CD8-positive, alpha-beta memory T cell (primary cell): ENCODE data around the gene RIT2. TPM values are rescaled to one million over a fixed set of nuclear protein-coding genes. Genes with fewer than 3 reads are reported as not detected.

Experiments used
- CTCF ChIA-PET: fragments of 350-600 bp; sonication (Branson Sonifier 250); formaldehyde crosslinking; loops from one replicate; lab custom pipeline; 2021; ENCODE audit warnings: antibody characterized with exemption; lab: Charles Lee
- POLR2A ChIA-PET: fragments of 350-600 bp; sonication (Branson Sonifier 250); formaldehyde crosslinking; loops from one replicate; lab custom pipeline; 2021; ENCODE audit warnings: antibody characterized with exemption; lab: Charles Lee
- DNase-seq, 5 donors: peaks; one replicate each; pipeline versions ENCODE4 v3.0.0 to v3.0.0-alpha.2; 2020 to 2022; ENCODE audit warnings: mixed read lengths in 1 of 5
- H3K27ac ChIP-seq: one replicate; pipeline ENCODE4 v1.7.0; 2013; ENCODE audit warnings: low read depth, mild to moderate bottlenecking, low read length, moderate library complexity
- H3K27me3 ChIP-seq: 2 replicates; pipeline ENCODE4 v1.7.0; 2013; ENCODE audit warnings: low read length, mild to moderate bottlenecking; ENCODE audit not compliant: insufficient read depth, poor library complexity, severe bottlenecking
- H3K36me3 ChIP-seq: 2 replicates; pipeline ENCODE4 v1.7.0; 2013; ENCODE audit warnings: mild to moderate bottlenecking, low read length, moderate library complexity; ENCODE audit not compliant: insufficient read depth
- H3K4me1 ChIP-seq: 2 replicates; pipeline ENCODE4 v1.7.0; 2013; ENCODE audit warnings: mild to moderate bottlenecking, low read length, moderate library complexity; ENCODE audit not compliant: insufficient read depth
- H3K4me3 ChIP-seq: 2 replicates; pipeline ENCODE4 v1.7.0; 2013; ENCODE audit warnings: mild to moderate bottlenecking, low read length
- H3K9me3 ChIP-seq: 2 replicates; pipeline ENCODE4 v1.7.0; 2013; ENCODE audit warnings: mild to moderate bottlenecking, low read length
- H3K27ac Mint-ChIP-seq, 8 donors: one replicate each; pipeline ENCODE4 v1.8.0; 2020 to 2021; ENCODE audit warnings: mixed read lengths in 8 of 8, mild to moderate bottlenecking in 6 of 8, inconsistent platforms in 3 of 8, moderate library complexity in 3 of 8
- H3K27me3 Mint-ChIP-seq, 2 donors: one replicate each; pipeline ENCODE4 v1.8.0; 2020 to 2021; ENCODE audit warnings: mixed read lengths in 2 of 2, mild to moderate bottlenecking in 1 of 2, moderate library complexity in 1 of 2
- H3K36me3 Mint-ChIP-seq, 3 donors: one replicate each; pipeline ENCODE4 v1.8.0; 2020 to 2021; ENCODE audit warnings: mixed read lengths in 3 of 3, inconsistent platforms in 1 of 3, mild to moderate bottlenecking in 1 of 3
- H3K4me1 Mint-ChIP-seq, 3 donors: one replicate each; pipeline ENCODE4 v1.8.0; 2020 to 2021; ENCODE audit warnings: mixed read lengths in 3 of 3, inconsistent platforms in 1 of 3, mild to moderate bottlenecking in 1 of 3
- H3K4me3 Mint-ChIP-seq, 7 donors: one replicate each; pipeline ENCODE4 v1.8.0; 2020 to 2021; ENCODE audit warnings: mixed read lengths in 7 of 7, mild to moderate bottlenecking in 6 of 7, moderate library complexity in 4 of 7, inconsistent platforms in 2 of 7
- H3K9me3 Mint-ChIP-seq, 5 donors: one replicate each; pipeline ENCODE4 v1.8.0; 2020 to 2022; ENCODE audit warnings: mixed read lengths in 5 of 5, mild to moderate bottlenecking in 3 of 5, moderate library complexity in 2 of 5, inconsistent platforms in 1 of 5
- polyA plus RNA-seq: library from polyadenylated mRNA; unstranded; fragments of 300-500 nt; fragmentation: Illumina TruSeq; gene quantifications from one replicate; pipeline ENCODE4 v1.2.3, GENCODE V29; 2021
- total RNA-seq, 2 experiments: library from RNA; stranded (reverse); gene quantifications; one replicate each; pipeline ENCODE4 v1.2.3, GENCODE V29; 2021

Gene RIT2
- total and polyA plus RNA-seq, 3 experiments from 2014 or later = not detected

GRCh38 chr18:42956287-42956686 lies 159.2 kb downstream of the RIT2 start:
- no peaks in the 10 kb centered on the region for H3K9me3 ChIP-seq
- Mint-ChIP-seq H3K27me3 (no peaks in the 10 kb centered on the region), H3K27ac (no peak overlapping the region), H3K36me3 (no peaks in the 10 kb centered on the region), H3K4me3 (no peak overlapping the region), H3K4me1 (no peaks in the 10 kb centered on the region), H3K9me3 (peaks cover 4 to 43% (median 10%) of the 10 kb centered on the region in 5 donors)
- no peak for DNase-seq
- no peaks in the 10 kb centered on the region for H3K36me3 ChIP-seq
- CTCF ChIA-PET = no interaction called here
- H3K4me3 ChIP-seq = no peak overlapping the region
- no peaks in the 10 kb centered on the region for H3K27me3 ChIP-seq
- POLR2A ChIA-PET = no interaction called here
- H3K27ac ChIP-seq = no peak overlapping the region
- H3K4me1 ChIP-seq = no peaks in the 10 kb centered on the region

GRCh38 chr18:42954887-42955286 lies 160.6 kb downstream of the RIT2 start:
- Mint-ChIP-seq H3K36me3 (no peaks in the 10 kb centered on the region), H3K4me1 (no peaks in the 10 kb centered on the region), H3K27ac (no peak overlapping the region), H3K4me3 (no peak overlapping the region), H3K9me3 (peaks cover 10 to 55% (median 15%) of the 10 kb centered on the region in 5 donors), H3K27me3 (no peaks in the 10 kb centered on the region)
- Histone ChIP-seq H3K27me3 (no peaks in the 10 kb centered on the region), H3K4me1 (no peaks in the 10 kb centered on the region), H3K27ac (no peak overlapping the region), H3K36me3 (no peaks in the 10 kb centered on the region), H3K9me3 (no peaks in the 10 kb centered on the region), H3K4me3 (no peak overlapping the region)
- DNase-seq = no peak
- ChIA-PET POLR2A (no interaction called here), CTCF (no interaction called here)

- Mint-ChIP-seq H3K4me3 (no peak overlapping the region), H3K4me1 (no peaks in the 10 kb centered on the region), H3K27ac (no peak overlapping the region), H3K27me3 (no peaks in the 10 kb centered on the region), H3K9me3 (peaks cover 9 to 56% (median 13%) of the 10 kb centered on the region in 5 donors), H3K36me3 (no peaks in the 10 kb centered on the region)
- CTCF ChIA-PET = no interaction called here
- no peaks in the 10 kb centered on the region for H3K4me1 ChIP-seq
- no peak overlapping the region for H3K4me3 ChIP-seq
- no peak for DNase-seq
- H3K27ac ChIP-seq = no peak overlapping the region
- H3K27me3 ChIP-seq = no peaks in the 10 kb centered on the region
- no peaks in the 10 kb centered on the region for H3K36me3 ChIP-seq
- H3K9me3 ChIP-seq = no peaks in the 10 kb centered on the region
- POLR2A ChIA-PET = no interaction called here
Observed at GRCh38 chr18:42953306-42953705, 162.2 kb downstream of the RIT2 start.

- Histone ChIP-seq H3K27me3 (no peaks in the 10 kb centered on the region), H3K9me3 (no peaks in the 10 kb centered on the region), H3K27ac (no peak overlapping the region), H3K4me1 (no peaks in the 10 kb centered on the region), H3K36me3 (no peaks in the 10 kb centered on the region), H3K4me3 (no peak overlapping the region)
- H3K27ac Mint-ChIP-seq = no peak overlapping the region
- H3K27me3 Mint-ChIP-seq = no peaks in the 10 kb centered on the region
- H3K4me1 Mint-ChIP-seq = no peaks in the 10 kb centered on the region
- H3K9me3 Mint-ChIP-seq = peaks cover 9 to 53% (median 13%) of the 10 kb centered on the region in 5 donors
- POLR2A ChIA-PET = no interaction called here
- no peaks in the 10 kb centered on the region for H3K36me3 Mint-ChIP-seq
- DNase-seq = no peak
- no peak overlapping the region for H3K4me3 Mint-ChIP-seq
- CTCF ChIA-PET = no interaction called here
Observed at GRCh38 chr18:42950732-42951131, 164.8 kb downstream of the RIT2 start.

GRCh38 chr18:42948831-42949230 lies 166.7 kb downstream of the RIT2 start:
- Mint-ChIP-seq H3K27me3 (no peaks in the 10 kb centered on the region), H3K36me3 (no peaks in the 10 kb centered on the region), H3K9me3 (peaks cover 10 to 52% (median 16%) of the 10 kb centered on the region in 5 donors), H3K4me1 (no peaks in the 10 kb centered on the region), H3K27ac (no peak overlapping the region), H3K4me3 (no peak overlapping the region)
- no peak overlapping the region for H3K4me3 ChIP-seq
- ChIA-PET POLR2A (no interaction called here), CTCF (no interaction called here)
- H3K27ac ChIP-seq = no peak overlapping the region
- DNase-seq = no peak
- no peaks in the 10 kb centered on the region for H3K36me3 ChIP-seq
- H3K27me3 ChIP-seq = no peaks in the 10 kb centered on the region
- no peaks in the 10 kb centered on the region for H3K4me1 ChIP-seq
- H3K9me3 ChIP-seq = no peaks in the 10 kb centered on the region

- DNase-seq = no peak
- ChIA-PET POLR2A (no interaction called here), CTCF (no interaction called here)
- H3K27me3 Mint-ChIP-seq = no peaks in the 10 kb centered on the region
- H3K36me3 Mint-ChIP-seq = no peaks in the 10 kb centered on the region
- Histone ChIP-seq H3K9me3 (no peaks in the 10 kb centered on the region), H3K27me3 (no peaks in the 10 kb centered on the region), H3K36me3 (no peaks in the 10 kb centered on the region), H3K4me3 (no peak overlapping the region), H3K27ac (no peak overlapping the region), H3K4me1 (no peaks in the 10 kb centered on the region)
- H3K9me3 Mint-ChIP-seq = peaks cover 6 to 33% (median 12%) of the 10 kb centered on the region in 5 donors
- no peak overlapping the region for H3K4me3 Mint-ChIP-seq
- no peaks in the 10 kb centered on the region for H3K4me1 Mint-ChIP-seq
- no peak overlapping the region for H3K27ac Mint-ChIP-seq
Observed at GRCh38 chr18:42941860-42942259, 173.6 kb downstream of the RIT2 start.

GRCh38 chr18:42941021-42941420 lies 174.5 kb downstream of the RIT2 start:
- no peak overlapping the region for H3K27ac ChIP-seq
- H3K27me3 Mint-ChIP-seq = no peaks in the 10 kb centered on the region
- no peaks in the 10 kb centered on the region for H3K4me1 ChIP-seq
- no peaks in the 10 kb centered on the region for H3K36me3 Mint-ChIP-seq
- H3K9me3 ChIP-seq = no peaks in the 10 kb centered on the region
- H3K4me1 Mint-ChIP-seq = no peaks in the 10 kb centered on the region
- ChIA-PET CTCF (no interaction called here), POLR2A (no interaction called here)
- no peak for DNase-seq
- no peak overlapping the region for H3K27ac Mint-ChIP-seq
- no peak overlapping the region for H3K4me3 ChIP-seq
- no peaks in the 10 kb centered on the region for H3K27me3 ChIP-seq
- H3K36me3 ChIP-seq = no peaks in the 10 kb centered on the region
- H3K9me3 Mint-ChIP-seq = peaks cover 6 to 30% (median 17%) of the 10 kb centered on the region in 5 donors
- no peak overlapping the region for H3K4me3 Mint-ChIP-seq

- H3K27ac Mint-ChIP-seq = no peak overlapping the region
- CTCF ChIA-PET = no interaction called here
Observed at GRCh38 chr18:42937436-42937835, 178.0 kb downstream of the RIT2 start.

GRCh38 chr18:42936289-42936688 lies 179.2 kb downstream of the RIT2 start:
- no peak overlapping the region for H3K27ac ChIP-seq
- no peaks in the 10 kb centered on the region for H3K9me3 ChIP-seq
- Mint-ChIP-seq H3K27ac (no peak overlapping the region), H3K4me1 (no peaks in the 10 kb centered on the region), H3K27me3 (no peaks in the 10 kb centered on the region), H3K4me3 (no peak overlapping the region), H3K36me3 (no peaks in the 10 kb centered on the region), H3K9me3 (peaks cover 2 to 31% (median 16%) of the 10 kb centered on the region in 5 donors)
- H3K36me3 ChIP-seq = no peaks in the 10 kb centered on the region
- CTCF ChIA-PET = no interaction called here
- POLR2A ChIA-PET = no interaction called here
- H3K4me1 ChIP-seq = no peaks in the 10 kb centered on the region
- no peak overlapping the region for H3K4me3 ChIP-seq
- no peak for DNase-seq
- H3K27me3 ChIP-seq = no peaks in the 10 kb centered on the region

More at GRCh38 chr18:42937436-42937835, 178.0 kb downstream of the RIT2 start:
- no peak overlapping the region for H3K4me3 ChIP-seq
- no peaks in the 10 kb centered on the region for H3K4me1 ChIP-seq
- POLR2A ChIA-PET = no interaction called here
- Mint-ChIP-seq H3K4me1 (no peaks in the 10 kb centered on the region), H3K36me3 (no peaks in the 10 kb centered on the region), H3K9me3 (peaks cover 2 to 29% (median 15%) of the 10 kb centered on the region in 5 donors), H3K27me3 (no peaks in the 10 kb centered on the region), H3K4me3 (no peak overlapping the region)
- H3K27me3 ChIP-seq = no peaks in the 10 kb centered on the region
- H3K27ac ChIP-seq = no peak overlapping the region
- DNase-seq = no peak
- H3K36me3 ChIP-seq = no peaks in the 10 kb centered on the region
- H3K9me3 ChIP-seq = no peaks in the 10 kb centered on the region
